Astrocyte of the spinal cord (primary cell): Measurements from ENCODE around the gene OR1G1.
"Not testable (repeated sequence)": the region's sequence is repeated elsewhere in the genome, so short reads cannot be mapped to it uniquely, and the experiment has no call there.

Experiments
- DNase-seq: peaks from one replicate; pipeline ENCODE4 v3.0.0; 2011; ENCODE audit warnings: low read depth, low spot score
- H3K4me3 ChIP-seq: 2 replicates; pipeline ENCODE4 v1.5.1; 2011; ENCODE audit warnings: low read depth, mild to moderate bottlenecking, low read length, moderate library complexity
- in situ Hi-C: cut with HindIII; loops from 2 replicates; pipeline ENCODE4 v1.10.0; 2017; ENCODE audit warnings: low sequenced_read_pairs
- TF ChIP-seq, protein P1 (sequence below): IDR thresholded peaks from 2 replicates; pipeline ENCODE4 v1.5.1; 2012; ENCODE audit warnings: low read depth, mild to moderate bottlenecking, low read length, inconsistent platforms

OR1G1 gene

DNA sequence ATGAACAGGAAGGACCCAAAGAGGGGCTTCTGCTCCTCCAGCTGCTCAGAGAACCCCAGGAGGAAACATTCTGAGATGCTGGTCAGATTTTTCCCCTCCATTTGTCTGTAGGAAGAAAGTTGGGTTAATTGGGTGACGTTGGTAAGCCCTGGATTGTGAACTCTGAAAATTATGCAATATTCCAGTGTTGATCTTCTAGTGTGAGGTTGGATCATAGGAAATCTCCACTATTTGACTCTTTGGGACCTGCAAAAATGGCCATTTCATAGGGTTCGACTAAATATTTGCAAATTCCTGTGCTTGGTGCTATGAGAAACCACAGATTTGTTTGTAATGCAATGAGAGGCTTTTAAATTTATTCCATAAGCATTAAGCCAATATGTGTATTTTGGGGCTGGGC lies at the start of gene OR1G1:
Gene OR1G1, minus strand, starts transcription at position 101 of the 400 bp plus-strand sequence. Its CDS starts 0 bp downstream, at position 101.
- no peak within 1 kb of the TSS for H3K4me3 ChIP-seq
- in situ Hi-C loops: no loop called here
- no peak for DNase-seq
- TF ChIP-seq, protein P1, sequence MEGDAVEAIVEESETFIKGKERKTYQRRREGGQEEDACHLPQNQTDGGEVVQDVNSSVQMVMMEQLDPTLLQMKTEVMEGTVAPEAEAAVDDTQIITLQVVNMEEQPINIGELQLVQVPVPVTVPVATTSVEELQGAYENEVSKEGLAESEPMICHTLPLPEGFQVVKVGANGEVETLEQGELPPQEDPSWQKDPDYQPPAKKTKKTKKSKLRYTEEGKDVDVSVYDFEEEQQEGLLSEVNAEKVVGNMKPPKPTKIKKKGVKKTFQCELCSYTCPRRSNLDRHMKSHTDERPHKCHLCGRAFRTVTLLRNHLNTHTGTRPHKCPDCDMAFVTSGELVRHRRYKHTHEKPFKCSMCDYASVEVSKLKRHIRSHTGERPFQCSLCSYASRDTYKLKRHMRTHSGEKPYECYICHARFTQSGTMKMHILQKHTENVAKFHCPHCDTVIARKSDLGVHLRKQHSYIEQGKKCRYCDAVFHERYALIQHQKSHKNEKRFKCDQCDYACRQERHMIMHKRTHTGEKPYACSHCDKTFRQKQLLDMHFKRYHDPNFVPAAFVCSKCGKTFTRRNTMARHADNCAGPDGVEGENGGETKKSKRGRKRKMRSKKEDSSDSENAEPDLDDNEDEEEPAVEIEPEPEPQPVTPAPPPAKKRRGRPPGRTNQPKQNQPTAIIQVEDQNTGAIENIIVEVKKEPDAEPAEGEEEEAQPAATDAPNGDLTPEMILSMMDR: no peak

GRCh38 chr17:3167574-3167973 lies 40.2 kb upstream of the OR1G1 start:
- no peak for DNase-seq
- TF ChIP-seq, protein P1: no peak
- H3K4me3 ChIP-seq: no peak overlapping the region
- in situ Hi-C loops: no loop called here

DNA sequence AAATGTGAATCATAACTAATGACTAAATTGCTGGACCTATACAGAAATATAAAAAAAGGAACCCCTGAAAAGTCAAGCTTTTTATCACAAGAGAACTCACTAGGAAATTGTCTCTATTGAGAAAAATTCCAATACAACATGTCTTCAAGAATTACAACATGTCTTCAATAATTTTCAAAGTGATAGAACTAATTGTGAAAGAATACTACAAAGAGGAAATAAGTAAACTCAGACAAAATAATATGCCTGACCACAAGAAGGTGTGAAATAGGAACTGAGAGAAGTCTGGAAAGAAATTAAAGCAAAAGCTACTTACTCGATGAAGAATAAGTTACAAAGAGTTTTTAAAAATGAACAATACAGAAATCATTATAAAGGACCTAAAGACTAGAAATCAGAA lies 29.9 kb upstream of the OR1G1 start:
- no peak for DNase-seq
- TF ChIP-seq, protein P1: no peak
- no peak overlapping the region for H3K4me3 ChIP-seq
- in situ Hi-C loops: no loop called here

DNA sequence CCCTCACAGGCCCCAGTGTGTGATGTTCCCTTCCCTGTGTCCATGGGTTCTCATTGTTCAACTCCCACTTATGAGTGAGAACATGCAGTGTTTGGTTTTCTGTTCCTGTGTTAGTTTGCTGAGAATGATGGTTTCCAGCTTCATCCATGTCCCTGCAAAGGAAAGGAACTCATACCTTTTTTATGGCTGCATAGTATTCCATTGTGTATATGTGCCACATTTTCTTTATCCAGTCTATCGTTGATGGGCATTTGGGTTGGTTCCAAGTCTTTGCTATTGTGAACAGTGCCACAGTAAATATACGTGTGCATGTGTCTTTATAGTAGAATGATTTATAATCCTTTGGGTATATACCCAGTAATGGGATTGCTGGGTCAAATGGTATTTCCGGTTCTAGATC lies 10.1 kb upstream of the OR1G1 start:
- DNase-seq, H3K4me3 ChIP-seq, in situ Hi-C loops: not testable (repeated sequence)

DNA sequence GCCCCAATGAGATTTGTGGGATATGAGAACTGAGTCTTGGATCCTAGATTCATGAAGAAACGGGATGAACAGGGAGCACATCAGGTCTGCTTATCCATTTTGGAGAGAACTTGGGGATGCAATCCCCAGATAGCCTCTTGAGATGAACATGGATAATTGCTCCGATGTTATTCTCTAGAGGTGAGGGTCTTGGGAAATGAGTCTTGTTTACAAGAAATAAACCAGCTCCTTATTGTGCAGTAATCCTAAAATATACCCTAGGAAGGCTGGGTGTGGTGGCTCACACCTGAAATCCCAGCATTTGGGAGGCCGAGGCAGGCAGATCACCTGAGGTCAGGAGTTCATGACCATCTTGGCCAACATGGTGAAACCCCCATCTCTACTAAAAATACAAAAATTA lies 23.0 kb downstream of the OR1G1 start, which contains the start of gene OR1D2:
Gene OR1D2, minus strand, starts transcription at position 101 of the 400 bp plus-strand sequence. CDS start 11,426 bp downstream, outside the sequence.
- TF ChIP-seq, protein P1: no peak
- H3K4me3 ChIP-seq: no peak within 1 kb of the TSS
- no peak for DNase-seq
- in situ Hi-C loops: no loop called here
